ENCODE measurements around the gene TSPAN5. TPM values are rescaled to one million over a fixed set of nuclear protein-coding genes. Genes with fewer than 3 reads are reported as not detected.

Gene TSPAN5
- polyA plus RNA-seq, 3 donors: 0.76 to 2.0 (median 1.4) TPM

- 41 to 59% (median 56%) methylated on average over 2 of the region's 2 CpGs for WGBS, 3 donors
- no peak overlapping the region for H3K27ac ChIP-seq (ENCODE audit: low read depth, low read length)
Measured at GRCh38 chr4:98517218-98518021, 141.0 kb downstream of the TSPAN5 start.

DNA sequence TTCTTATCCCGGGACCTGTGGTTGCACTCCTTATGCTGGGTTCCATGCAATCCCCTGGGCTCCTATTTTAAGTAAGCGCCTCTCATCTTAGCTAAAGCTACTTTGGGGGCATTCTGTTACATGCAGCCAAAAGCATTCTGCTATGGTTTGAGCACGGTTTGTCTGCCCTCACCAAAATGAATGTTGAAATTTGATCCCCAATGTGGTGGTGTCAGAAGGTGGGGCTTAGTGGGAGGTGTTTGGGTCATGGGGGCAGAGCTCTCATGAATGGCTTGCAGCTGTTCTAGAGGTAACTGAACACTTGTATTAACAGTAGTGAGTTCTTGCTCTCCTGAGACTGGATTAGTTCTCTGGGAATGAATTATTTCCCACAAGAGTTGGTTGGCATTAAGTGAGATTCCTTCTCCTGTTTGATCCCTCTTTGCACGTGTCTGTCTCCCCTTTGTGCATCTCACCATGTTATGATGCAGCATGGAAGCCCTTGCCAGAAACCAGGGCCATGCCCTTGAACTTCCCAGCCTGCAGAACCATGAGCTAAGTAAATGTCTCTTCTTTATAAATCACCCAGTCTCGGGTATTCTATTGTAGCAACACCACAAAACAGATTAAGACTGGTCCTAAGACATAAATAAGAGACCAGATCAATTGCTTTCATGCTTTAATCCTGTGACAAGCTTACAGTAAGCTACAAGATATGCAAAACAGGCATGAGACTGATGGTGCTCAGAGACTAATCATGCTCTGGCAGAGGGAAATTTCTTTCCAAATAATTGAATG is 141.8 kb downstream of the TSPAN5 start:
- 77 to 92% (median 79%) methylated on average over 5 of the region's 5 CpGs for WGBS, 3 donors

DNA sequence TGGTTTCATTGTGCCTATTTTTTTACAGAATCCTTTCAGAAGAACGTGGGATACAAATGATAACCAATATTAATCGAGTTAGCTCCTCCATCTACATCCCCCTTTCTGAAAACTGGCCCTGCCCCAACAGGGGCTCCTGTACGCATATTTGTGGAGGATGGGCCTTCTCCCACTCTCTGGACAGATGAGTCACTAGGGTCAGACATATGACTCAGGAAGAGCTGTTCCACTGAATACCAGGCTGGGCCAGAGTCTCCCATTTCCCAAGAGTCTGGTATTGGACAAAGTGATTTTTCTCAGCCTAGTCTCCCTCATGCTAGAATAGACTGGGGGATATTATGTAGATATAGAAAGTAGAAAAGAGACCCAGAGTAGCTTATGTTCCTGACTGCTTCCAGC is 142.4 kb downstream of the TSPAN5 start:
- no peak overlapping the region for H3K27ac ChIP-seq (ENCODE audit: low read depth, low read length)
- 69 to 96% (median 81%) methylated on average over 3 of the region's 3 CpGs for WGBS, 3 donors

More for the DNA sequence above, 141.8 kb downstream of the TSPAN5 start:
- no peak overlapping the region for H3K27ac ChIP-seq (ENCODE audit: low read depth, low read length)

- no peak overlapping the region for H3K27ac ChIP-seq (ENCODE audit: low read depth, low read length)
- WGBS, 3 donors: 35 to 67% (median 44%) methylated on average over 1 of the region's 1 CpG
Measured at GRCh38 chr4:98515470-98515809, 143.0 kb downstream of the TSPAN5 start.

- WGBS, 3 donors: 68 to 85% (median 81%) methylated on average over 4 of the region's 4 CpGs
Measured at GRCh38 chr4:98514741-98515469, 143.5 kb downstream of the TSPAN5 start.

DNA sequence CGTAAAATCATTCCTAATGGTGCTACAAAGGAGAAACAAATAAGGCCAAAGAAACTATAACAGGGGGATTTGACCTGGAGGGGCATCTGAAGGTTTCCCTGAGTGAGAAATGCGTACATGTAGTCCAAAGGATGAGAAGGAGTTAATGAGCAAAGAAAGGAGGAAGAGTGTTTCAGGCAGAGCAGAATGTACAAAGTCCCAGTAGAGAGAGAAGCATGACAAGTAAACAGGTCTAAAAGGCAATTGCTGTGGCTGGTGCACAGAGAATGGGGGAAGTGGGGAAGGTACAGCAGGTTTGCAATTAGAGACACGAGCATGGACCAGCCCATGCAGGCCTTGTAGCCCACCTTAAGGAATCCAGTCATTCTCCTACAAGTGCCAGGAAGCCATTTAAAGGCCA is 145.5 kb downstream of the TSPAN5 start:
- WGBS, 3 donors: 71 to 85% (median 77%) methylated on average over 3 of the region's 3 CpGs
- no peak overlapping the region for H3K27ac ChIP-seq (ENCODE audit: low read depth, low read length)

More at GRCh38 chr4:98514741-98515469, 143.5 kb downstream of the TSPAN5 start:
- no peak overlapping the region for H3K27ac ChIP-seq (ENCODE audit: low read depth, low read length)

DNA sequence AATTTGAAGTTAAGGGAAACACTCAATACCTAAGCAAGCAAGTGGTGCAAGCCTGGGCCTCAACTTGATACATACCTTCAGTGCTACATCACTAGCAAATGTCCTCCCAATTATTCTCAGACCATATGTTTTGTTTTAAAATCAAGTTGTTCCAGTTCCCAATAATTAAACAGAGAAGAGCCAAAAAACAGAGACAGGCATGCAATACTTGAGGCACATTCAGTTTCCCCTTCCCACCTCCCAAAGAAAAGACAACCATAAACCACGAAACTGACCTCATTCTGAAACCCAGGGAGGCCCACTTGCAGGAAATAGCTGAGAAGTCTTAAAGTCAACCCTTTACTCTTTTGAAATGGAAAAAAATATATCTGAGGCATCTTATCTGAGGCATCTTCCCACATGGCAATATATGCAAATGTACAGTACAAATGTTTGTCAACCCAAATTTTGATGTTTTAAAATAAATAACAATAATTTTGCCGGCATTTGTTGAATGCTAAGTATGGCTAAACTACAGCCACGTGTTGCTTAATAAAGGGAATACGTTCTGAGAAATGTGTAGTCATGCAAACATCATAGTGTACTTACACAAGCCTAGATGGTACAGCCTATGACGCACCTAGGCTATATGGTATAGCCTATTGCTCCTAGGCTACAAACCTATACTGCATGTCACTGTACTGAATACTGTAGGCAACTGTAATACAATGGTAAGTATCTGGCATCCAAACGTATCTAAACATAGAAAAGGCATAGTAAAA is 147.5 kb downstream of the TSPAN5 start:
- whole genome bisulfite sequencing, 3 donors: 60 to 82% (median 62%) methylated on average over 6 of the region's 6 CpGs
- H3K27ac ChIP-seq (ENCODE audit: low read depth, low read length): no peak overlapping the region

DNA sequence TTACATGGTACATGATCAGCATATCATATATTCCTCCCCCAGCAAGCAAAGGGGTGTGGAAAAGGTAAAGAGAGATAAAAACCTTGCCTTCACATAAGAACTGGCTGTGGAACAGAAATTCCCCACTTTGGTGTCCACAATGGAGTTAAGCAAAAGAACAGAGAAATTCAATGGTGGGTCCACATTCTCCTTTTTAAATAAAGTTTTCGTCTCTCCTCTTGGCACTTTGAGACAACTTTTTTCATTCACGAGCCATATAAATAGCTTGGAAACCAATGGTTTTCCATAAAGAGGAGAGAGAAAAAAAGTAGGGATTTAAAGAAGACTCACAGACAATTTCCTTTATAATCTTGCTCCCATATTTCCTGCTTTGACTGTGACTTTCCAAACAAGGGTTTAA is 148.1 kb downstream of the TSPAN5 start:
- no peak overlapping the region for H3K27ac ChIP-seq (ENCODE audit: low read depth, low read length)
- WGBS, 3 donors: 79 to 88% (median 85%) methylated on average over 2 of the region's 2 CpGs

DNA sequence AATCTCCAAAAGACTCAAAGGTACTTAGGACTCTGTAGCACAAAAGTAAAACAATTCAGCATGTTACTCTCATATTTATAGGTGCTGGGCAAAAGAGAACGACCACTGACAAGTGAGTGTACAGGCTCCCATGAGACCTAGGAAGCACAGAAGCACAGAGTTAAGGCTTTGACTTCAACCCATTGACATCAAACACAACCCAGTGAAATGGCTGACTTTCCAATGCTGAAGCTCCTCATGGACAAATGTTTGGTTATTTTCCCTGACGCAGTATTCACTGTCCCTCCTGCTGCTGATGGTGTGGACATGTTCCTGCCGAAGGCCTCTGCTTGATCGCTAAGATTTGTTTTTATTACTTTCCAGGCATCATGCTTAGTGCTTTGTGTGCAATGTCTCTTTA is 148.7 kb downstream of the TSPAN5 start:
- no peak overlapping the region for H3K27ac ChIP-seq (ENCODE audit: low read depth, low read length)
- WGBS, 3 donors: 77 to 93% (median 88%) methylated on average over 4 of the region's 4 CpGs

GRCh38 chr4:98508829-98509598 is 149.4 kb downstream of the TSPAN5 start:
- H3K27ac ChIP-seq (ENCODE audit: low read depth, low read length): no peak overlapping the region

GRCh38 chr4:98508248-98508647 is 150.2 kb downstream of the TSPAN5 start:
- whole genome bisulfite sequencing, 3 donors: 95 to 98% (median 96%) methylated on average over 4 of the region's 4 CpGs
- H3K27ac ChIP-seq (ENCODE audit: low read depth, low read length): no peak overlapping the region

More at GRCh38 chr4:98508829-98509598, 149.4 kb downstream of the TSPAN5 start:
- WGBS, 3 donors: 70 to 72% (median 72%) methylated on average over 7 of the region's 7 CpGs

DNA sequence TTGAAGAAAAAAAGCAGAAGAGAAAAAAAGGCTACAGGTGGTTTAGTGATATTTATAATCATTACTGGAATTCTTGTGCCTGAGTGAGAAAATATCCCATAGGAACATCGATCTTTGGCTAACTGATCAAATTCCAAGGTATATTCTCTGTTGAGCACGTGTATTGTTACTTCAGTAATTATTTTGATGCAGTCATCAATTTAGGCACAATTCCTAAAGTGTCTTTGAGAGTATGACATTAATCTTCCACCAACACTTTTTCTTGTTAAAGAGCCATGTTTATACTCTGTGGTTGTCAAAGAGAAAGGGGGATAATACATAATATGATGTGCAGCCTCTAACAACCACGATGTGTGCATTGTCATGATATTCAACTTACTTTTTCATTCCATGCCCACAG is 151.1 kb downstream of the TSPAN5 start:
- 80 to 92% (median 86%) methylated on average over 3 of the region's 3 CpGs for WGBS, 3 donors

DNA sequence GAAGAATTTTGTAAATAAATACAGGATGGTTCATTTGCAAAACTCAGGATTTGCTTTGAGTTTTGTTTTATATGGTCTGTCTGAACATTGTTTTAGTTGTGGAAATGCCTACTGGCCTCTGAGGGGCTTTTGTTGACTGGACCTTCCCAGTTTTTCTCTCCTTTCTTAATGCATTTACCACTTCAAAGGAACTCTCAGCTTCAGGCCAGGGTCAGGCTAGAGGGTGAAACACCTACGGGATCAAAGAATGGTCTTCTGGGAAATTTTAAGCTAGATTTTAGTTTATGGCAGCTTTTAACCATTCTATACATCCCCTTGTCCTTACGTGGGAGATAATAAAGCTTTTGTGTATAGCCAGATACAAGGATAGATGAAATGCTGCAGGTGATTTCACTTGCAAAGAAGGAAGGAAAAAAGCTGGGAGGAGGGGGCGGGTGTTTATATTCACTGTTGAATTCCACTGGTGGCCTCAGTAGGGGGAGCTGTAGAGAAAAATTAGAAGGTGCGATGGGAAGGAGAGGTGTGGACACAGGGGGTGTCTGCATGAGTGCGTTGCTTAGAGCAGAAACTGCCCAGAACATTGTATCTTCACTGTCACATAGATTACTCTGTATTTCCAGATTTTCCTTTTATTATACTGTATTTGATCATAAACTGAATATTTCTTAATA is 151.8 kb downstream of the TSPAN5 start:
- no peak overlapping the region for H3K27ac ChIP-seq (ENCODE audit: low read depth, low read length)
- WGBS, 3 donors: 60 to 80% (median 73%) methylated on average over 5 of the region's 5 CpGs

More for the DNA sequence above, 151.1 kb downstream of the TSPAN5 start:
- no peak overlapping the region for H3K27ac ChIP-seq (ENCODE audit: low read depth, low read length)

DNA sequence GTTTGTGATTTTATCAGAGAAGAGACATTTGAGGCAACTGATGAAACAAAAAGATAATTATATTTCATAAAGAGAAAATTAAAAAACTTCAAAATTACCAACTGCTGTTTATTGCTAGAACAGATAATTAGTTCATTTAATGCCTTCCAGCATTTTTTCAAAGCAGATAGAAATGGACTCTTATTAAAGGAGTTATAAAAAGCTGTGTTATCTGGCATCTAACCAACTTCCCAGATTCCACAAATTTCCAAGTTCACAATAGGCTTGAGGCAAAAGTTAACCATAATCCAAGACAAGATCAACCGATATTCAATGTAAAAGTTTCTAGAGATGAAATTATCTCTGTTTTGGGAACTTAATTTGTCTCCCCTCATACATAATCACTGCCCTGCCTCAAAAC is 152.4 kb downstream of the TSPAN5 start:
- WGBS, 3 donors: 74 to 77% (median 77%) methylated on average over 1 of the region's 1 CpG
- H3K27ac ChIP-seq (ENCODE audit: low read depth, low read length): no peak overlapping the region

- 92 to 100% (median 94%) methylated on average over 2 of the region's 2 CpGs for WGBS, 3 donors
- H3K27ac ChIP-seq (ENCODE audit: low read depth, low read length): no peak overlapping the region
Measured at GRCh38 chr4:98504091-98504490, 154.3 kb downstream of the TSPAN5 start.

DNA sequence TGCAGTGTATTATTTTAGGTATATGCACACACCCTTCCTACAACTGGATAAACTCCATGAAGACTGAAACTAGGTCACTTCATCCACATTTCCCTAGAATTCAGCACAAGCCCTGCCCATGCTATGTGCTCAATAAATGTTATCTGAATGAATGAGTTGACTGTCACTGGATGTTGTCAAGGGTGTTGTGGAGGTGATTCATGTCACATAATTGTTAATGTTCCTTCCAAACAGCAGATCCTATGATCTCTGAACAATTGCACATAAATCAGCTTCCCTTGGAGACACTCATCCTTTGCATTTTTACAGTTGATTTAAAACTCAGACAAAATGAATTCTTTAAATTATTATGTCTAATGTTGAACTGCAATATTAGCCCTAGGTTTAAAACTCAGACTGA is 154.7 kb downstream of the TSPAN5 start:
- H3K27ac ChIP-seq (ENCODE audit: low read depth, low read length): no peak overlapping the region

DNA sequence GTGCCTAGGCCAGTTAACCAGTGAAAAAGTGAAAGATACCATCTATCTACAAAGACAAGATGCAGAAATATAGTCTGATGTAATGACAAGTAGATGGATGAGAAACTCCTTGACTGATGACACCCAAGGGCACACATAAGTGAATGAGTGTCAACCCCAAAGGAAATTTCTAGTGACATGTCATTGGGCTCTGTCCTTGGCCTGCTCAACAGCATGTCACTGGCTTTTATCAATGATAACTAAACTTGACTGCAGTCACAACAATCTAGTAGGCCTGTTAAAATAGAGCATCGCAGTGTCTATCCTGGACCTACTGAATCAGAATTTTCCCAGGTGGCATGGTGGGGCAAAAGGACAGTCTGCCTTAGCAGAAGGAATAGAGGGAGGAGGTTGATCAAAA is 155.8 kb downstream of the TSPAN5 start:
- WGBS, 3 donors: 94 to 96% (median 94%) methylated on average over 1 of the region's 1 CpG
- no peak overlapping the region for H3K27ac ChIP-seq (ENCODE audit: low read depth, low read length)
